ENCODE results near the gene PNKP. TPM values are rescaled to one million over a fixed set of nuclear protein-coding genes. Genes with fewer than 3 reads are reported as not detected.
A peak's percentile ranks its signal among the peaks of the same experiment; 100 is the strongest.

PNKP gene
- total RNA-seq, 6 experiments from 2014 or later: 39.7 to 48.7 (median 47.2) TPM

DNA sequence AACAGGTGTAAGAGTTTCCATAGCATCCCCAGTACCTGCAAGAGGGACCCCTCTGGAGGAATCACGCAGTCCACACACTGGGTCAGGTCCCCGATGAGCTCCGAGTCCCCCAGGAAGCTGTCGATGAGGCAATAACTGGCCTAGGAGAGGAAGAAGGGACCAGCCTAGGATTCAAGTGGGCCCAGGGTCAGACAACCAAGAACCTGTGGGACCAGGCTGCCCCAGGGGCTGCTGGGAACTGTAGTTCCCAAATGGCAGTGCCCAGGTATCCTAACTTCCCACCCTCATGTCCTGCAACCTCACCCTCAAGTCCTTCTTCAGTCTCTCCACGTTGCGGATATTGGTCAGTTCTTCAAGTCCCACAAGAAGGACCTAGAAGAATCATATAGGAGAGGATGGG lies 56.0 kb downstream of the PNKP start:
- Mint-ChIP-seq H3K4me1 (ENCODE audit: low read depth) (peaks cover 38% of the 10 kb centered on the region), H3K36me3 (ENCODE audit: low read depth) (peaks cover 3% of the 10 kb centered on the region), H3K27me3 (ENCODE audit: insufficient read depth) (peaks cover 9% of the 10 kb centered on the region), H3K9me3 (no peaks in the 10 kb centered on the region), H3K27ac (no peak overlapping the region), H3K4me3 (no peak overlapping the region)
- TF ChIP-seq CTCF (IDR thresholded peaks at IDR 0.05): no peak
- DNase-seq: no peak

Small RNAs within 50 kb of the gene (microRNA-seq; reads per million reads assigned to microRNA genes)
- 10.8 reads per million, percentile 12 among the genes with 10 or more reads in this experiment for gene MIR4749
- 3.9 reads per million for gene MIR4750
- not detected for gene MIR6800

Other genes starting within 250 kb of the PNKP start
- 100 to 1,000 TPM; 130 to 162 (median 133) TPM for gene RRAS, start 227.4 kb downstream of the PNKP start, total RNA-seq (2021; fragmentation: NEBNext Ultra II Directional; extraction: Animal tissue kit (Norgen Biotek cat#: 25700))
- gene SCAF1, start 225.4 kb downstream of the PNKP start, total RNA-seq (2021; fragmentation: NEBNext Ultra II Directional; extraction: Animal tissue kit (Norgen Biotek cat#: 25700)): 100 to 1,000 TPM; 112 to 134 (median 121) TPM
- gene IRF3, start 201.7 kb downstream of the PNKP start, total RNA-seq (2021; fragmentation: NEBNext Ultra II Directional; extraction: Animal tissue kit (Norgen Biotek cat#: 25700)): 10 to 100 TPM; 55.5 to 72.8 (median 58.7) TPM
- gene BCL2L12, start 201.6 kb downstream of the PNKP start, total RNA-seq (2021; fragmentation: NEBNext Ultra II Directional; extraction: Animal tissue kit (Norgen Biotek cat#: 25700)): 10 to 100 TPM; 23.9 to 34.2 (median 33.4) TPM
- gene PRMT1, start 190.3 kb downstream of the PNKP start, total RNA-seq (2021; fragmentation: NEBNext Ultra II Directional; extraction: Animal tissue kit (Norgen Biotek cat#: 25700)): 100 to 1,000 TPM; 209 to 226 (median 217) TPM
- under 1 TPM; 0.74 to 0.99 (median 0.87) TPM for gene ADM5, start 178.0 kb downstream of the PNKP start, total RNA-seq (2021; fragmentation: NEBNext Ultra II Directional; extraction: Animal tissue kit (Norgen Biotek cat#: 25700))
- gene CPT1C, start 176.5 kb downstream of the PNKP start, total RNA-seq (2021; fragmentation: NEBNext Ultra II Directional; extraction: Animal tissue kit (Norgen Biotek cat#: 25700)): 10 to 100 TPM; 32.7 to 42.6 (median 36.4) TPM
- gene TSKS, start 104.3 kb downstream of the PNKP start, total RNA-seq (2021; fragmentation: NEBNext Ultra II Directional; extraction: Animal tissue kit (Norgen Biotek cat#: 25700)): not detected
- 100 to 1,000 TPM; 145 to 177 (median 162) TPM for gene AP2A1, start 100.6 kb downstream of the PNKP start, total RNA-seq (2021; fragmentation: NEBNext Ultra II Directional; extraction: Animal tissue kit (Norgen Biotek cat#: 25700))
- gene FUZ, start 54.3 kb downstream of the PNKP start, total RNA-seq (2021; fragmentation: NEBNext Ultra II Directional; extraction: Animal tissue kit (Norgen Biotek cat#: 25700)): 10 to 100 TPM in 5 of 6 experiments, 1 to 10 TPM in 1; 9.4 to 14.2 (median 11.7) TPM
- 10 to 100 TPM; 44.5 to 50.6 (median 47.8) TPM for gene MED25, start 49.3 kb downstream of the PNKP start, total RNA-seq (2021; fragmentation: NEBNext Ultra II Directional; extraction: Animal tissue kit (Norgen Biotek cat#: 25700))
- gene PTOV1, start 16.4 kb downstream of the PNKP start, total RNA-seq (2021; fragmentation: NEBNext Ultra II Directional; extraction: Animal tissue kit (Norgen Biotek cat#: 25700)): 100 to 1,000 TPM; 157 to 176 (median 162) TPM
- gene AKT1S1, start 9.8 kb upstream of the PNKP start, total RNA-seq (2021; fragmentation: NEBNext Ultra II Directional; extraction: Animal tissue kit (Norgen Biotek cat#: 25700)): 100 to 1,000 TPM in 5 of 6 experiments, 10 to 100 TPM in 1; 98.5 to 128 (median 104) TPM
- gene TBC1D17, start 10.1 kb upstream of the PNKP start, total RNA-seq (2021; fragmentation: NEBNext Ultra II Directional; extraction: Animal tissue kit (Norgen Biotek cat#: 25700)): 10 to 100 TPM; 42.8 to 53.3 (median 46.8) TPM
- gene IL4I1, start 29.3 kb upstream of the PNKP start, total RNA-seq (2021; fragmentation: NEBNext Ultra II Directional; extraction: Animal tissue kit (Norgen Biotek cat#: 25700)): under 1 TPM in 5 of 6 experiments, not detected in 1; 0.24 to 0.48 (median 0.41) TPM
- 10 to 100 TPM; 38.2 to 44.4 (median 41.2) TPM for gene ATF5, start 61.6 kb upstream of the PNKP start, total RNA-seq (2021; fragmentation: NEBNext Ultra II Directional; extraction: Animal tissue kit (Norgen Biotek cat#: 25700))
- 10 to 100 TPM; 50.9 to 78.3 (median 68.3) TPM for gene NUP62, start 61.9 kb upstream of the PNKP start, total RNA-seq (2021; fragmentation: NEBNext Ultra II Directional; extraction: Animal tissue kit (Norgen Biotek cat#: 25700))
- gene SIGLEC11, start 93.6 kb upstream of the PNKP start, total RNA-seq (2021; fragmentation: NEBNext Ultra II Directional; extraction: Animal tissue kit (Norgen Biotek cat#: 25700)): not detected
- 10 to 100 TPM; 30.2 to 33.9 (median 32.7) TPM for gene VRK3, start 157.8 kb upstream of the PNKP start, total RNA-seq (2021; fragmentation: NEBNext Ultra II Directional; extraction: Animal tissue kit (Norgen Biotek cat#: 25700))
- gene ZNF473, start 158.4 kb upstream of the PNKP start, total RNA-seq (2021; fragmentation: NEBNext Ultra II Directional; extraction: Animal tissue kit (Norgen Biotek cat#: 25700)): 1 to 10 TPM; 5.4 to 7.4 (median 6.6) TPM

All from HFFc6 (cell line).